Osteocyte (in vitro differentiated cells): ENCODE results near the gene RPTOR. TPM values are rescaled to one million over a fixed set of nuclear protein-coding genes. Genes with fewer than 3 reads are reported as not detected.

ENCODE experiments used
- DNase-seq: peaks from one replicate; pipeline ENCODE4 v3.0.0; 2021; ENCODE audit warnings: mixed read lengths; ENCODE audit not compliant: unreplicated experiment; ENCODE audit errors: extremely low spot score
- H3K27ac Mint-ChIP-seq: one replicate; pipeline ENCODE4 v1.8.0; 2021; ENCODE audit warnings: mild to moderate bottlenecking, mixed read lengths; ENCODE audit not compliant: unreplicated experiment
- H3K27me3 Mint-ChIP-seq: one replicate; pipeline ENCODE4 v1.8.0; 2021; ENCODE audit warnings: mixed read lengths; ENCODE audit not compliant: unreplicated experiment
- H3K36me3 Mint-ChIP-seq: one replicate; pipeline ENCODE4 v1.8.0; 2021; ENCODE audit warnings: mixed read lengths; ENCODE audit not compliant: unreplicated experiment
- H3K4me1 Mint-ChIP-seq: one replicate; pipeline ENCODE4 v1.8.0; 2021; ENCODE audit warnings: mixed read lengths; ENCODE audit not compliant: unreplicated experiment
- H3K4me3 Mint-ChIP-seq: one replicate; pipeline ENCODE4 v1.8.0; 2021; ENCODE audit warnings: mild to moderate bottlenecking, moderate library complexity, mixed read lengths; ENCODE audit not compliant: unreplicated experiment
- H3K9me3 Mint-ChIP-seq: one replicate; pipeline ENCODE4 v1.8.0; 2021; ENCODE audit warnings: mixed read lengths; ENCODE audit not compliant: unreplicated experiment
- CTCF ChIP-seq: fragments of 200-600 bp; sonication (generic); IDR thresholded peaks from 2 replicates; pipeline ENCODE4 v1.5.0; 2021; ENCODE audit warnings: antibody characterized with exemption, mild to moderate bottlenecking, moderate library complexity
- total RNA-seq: library from RNA; stranded (reverse); gene quantifications from 2 replicates; pipeline ENCODE4 v1.2.1, GENCODE V29; 2021

RPTOR gene
- total RNA-seq, 1 donor from 2014 or later = 36.0 TPM

GRCh38 chr17:80791758-80792284 lies 247.2 kb downstream of the RPTOR start:
- Mint-ChIP-seq H3K4me3 (peak overlapping the region; percentile 33), H3K27ac (peak overlapping the region; percentile 98)

GRCh38 chr17:80792373-80792781 lies 247.7 kb downstream of the RPTOR start:
- Mint-ChIP-seq H3K4me1 (peaks cover 91% of the 10 kb centered on the region), H3K4me3 (no peak overlapping the region), H3K9me3 (peaks cover 3% of the 10 kb centered on the region), H3K27me3 (no peaks in the 10 kb centered on the region), H3K36me3 (peaks cover 5% of the 10 kb centered on the region), H3K27ac (peak overlapping the region; percentile 98)
- no peak for TF ChIP-seq CTCF
- DNase-seq = no peak

More at GRCh38 chr17:80791758-80792284, 247.2 kb downstream of the RPTOR start:
- Mint-ChIP-seq H3K9me3 (peaks cover 3% of the 10 kb centered on the region), H3K27me3 (no peaks in the 10 kb centered on the region), H3K36me3 (peaks cover 5% of the 10 kb centered on the region), H3K4me1 (peaks cover 95% of the 10 kb centered on the region)
- DNase-seq = no peak
- TF ChIP-seq CTCF = no peak

GRCh38 chr17:80793421-80793820 lies 248.8 kb downstream of the RPTOR start:
- H3K27me3 Mint-ChIP-seq = no peaks in the 10 kb centered on the region
- peak overlapping the region; percentile 87 for H3K27ac Mint-ChIP-seq
- DNase-seq = no peak
- H3K9me3 Mint-ChIP-seq = peaks cover 2% of the 10 kb centered on the region
- peaks cover 6% of the 10 kb centered on the region for H3K36me3 Mint-ChIP-seq
- H3K4me3 Mint-ChIP-seq = peak overlapping the region; percentile 42
- no peak for TF ChIP-seq CTCF
- H3K4me1 Mint-ChIP-seq = peaks cover 84% of the 10 kb centered on the region

GRCh38 chr17:80793851-80794267 lies 249.2 kb downstream of the RPTOR start:
- Mint-ChIP-seq H3K36me3 (peaks cover 4% of the 10 kb centered on the region), H3K27me3 (no peaks in the 10 kb centered on the region), H3K9me3 (no peaks in the 10 kb centered on the region), H3K27ac (peak overlapping the region; percentile 87), H3K4me3 (peak overlapping the region; percentile 37), H3K4me1 (peaks cover 79% of the 10 kb centered on the region)
- DNase-seq = no peak
- no peak for TF ChIP-seq CTCF

- no peak for TF ChIP-seq CTCF
- no peak for DNase-seq
- H3K4me3 Mint-ChIP-seq = no peak overlapping the region
- H3K27ac Mint-ChIP-seq = peak overlapping the region; percentile 87
- no peaks in the 10 kb centered on the region for H3K9me3 Mint-ChIP-seq
- H3K4me1 Mint-ChIP-seq = peaks cover 73% of the 10 kb centered on the region
- no peaks in the 10 kb centered on the region for H3K27me3 Mint-ChIP-seq
- H3K36me3 Mint-ChIP-seq = peaks cover 4% of the 10 kb centered on the region
Observed at GRCh38 chr17:80794281-80795089, 249.8 kb downstream of the RPTOR start.
